Neural cell (in vitro differentiated cells): ENCODE results near the gene DNAH7.

Source experiments
- CTCF ChIP-seq: fragments of 450-650 bp; IDR thresholded peaks from 2 replicates; pipeline ENCODE4 v1.5.1; 2014; ENCODE audit warnings: antibody characterized with exemption, mild to moderate bottlenecking, moderate library complexity; ENCODE audit not compliant: poor library complexity, severe bottlenecking
- POLR2AphosphoS5 ChIP-seq: IDR thresholded peaks from 2 replicates; pipeline ENCODE4 v1.6.1; 2012

- TF ChIP-seq CTCF = no peak
- no peak for TF ChIP-seq POLR2AphosphoS5
These were observed 48.6 kb upstream of the DNAH7 start for GRCh38 chr2:196117214-196117705.
